ENCODE results near the gene RBM23.
"Not testable (repeated sequence)": the region's sequence is repeated elsewhere in the genome, so short reads cannot be mapped to it uniquely, and the experiment has no call there.

Gene RBM23

GRCh38 chr14:22962061-22962676 lies 43.2 kb upstream of the RBM23 start:
- Histone ChIP-seq H3K9me3 (ENCODE audit: low read length) (no peaks in the 10 kb centered on the region), H3K9ac (ENCODE audit: low read length) (no peak overlapping the region), H3K4me2 (ENCODE audit: low read length) (no peak overlapping the region), H3K36me3 (ENCODE audit: insufficient read depth, low read length) (no peaks in the 10 kb centered on the region; the same call in 1 of the 2 replicates), H4K20me1 (ENCODE audit: insufficient read depth, low read length) (no peaks in the 10 kb centered on the region), H3K79me2 (ENCODE audit: insufficient read depth, low read length) (no peaks in the 10 kb centered on the region), H2AFZ (ENCODE audit: low read length) (no peak overlapping the region), H3K4me1 (ENCODE audit: insufficient read depth, low read length, severe bottlenecking) (no peaks in the 10 kb centered on the region), H3F3A (ENCODE audit: insufficient read depth, low read length) (no peaks in the 10 kb centered on the region), H3K9me2 (ENCODE audit: low read depth, low read length) (no peaks in the 10 kb centered on the region), H3K27me3 (ENCODE audit: insufficient read depth, low read length) (no peaks in the 10 kb centered on the region), H3K4me3 (ENCODE audit: low read depth, low read length, poor library complexity, severe bottlenecking) (no peak overlapping the region), H3K27ac (ENCODE audit: low read depth, low read length, poor library complexity, severe bottlenecking) (no peak overlapping the region)
- no peak for TF ChIP-seq EZH2 (IDR thresholded peaks at IDR 0.05; ENCODE audit: borderline replicate concordance, low read length)
- no peak for TF ChIP-seq CTCF (IDR thresholded peaks at IDR 0.05; ENCODE audit: low read length)

- H3K4me1 ChIP-seq (ENCODE audit: insufficient read depth, low read length, severe bottlenecking), result peaks cover 12% of the 10 kb centered on the region
- H2AFZ ChIP-seq (ENCODE audit: low read length), result no peak overlapping the region
- no peaks in the 10 kb centered on the region for H3K9me3 ChIP-seq (ENCODE audit: low read length)
- no peak for TF ChIP-seq EZH2 (IDR thresholded peaks at IDR 0.05; ENCODE audit: borderline replicate concordance, low read length)
- TF ChIP-seq CTCF (IDR thresholded peaks at IDR 0.05; ENCODE audit: low read length), result no peak
- peak overlapping the region; percentile 87 for H3K4me2 ChIP-seq (ENCODE audit: low read length)
- peaks cover 22% of the 10 kb centered on the region; the same call in 1 of the 2 replicates for H3K36me3 ChIP-seq (ENCODE audit: insufficient read depth, low read length)
- peak overlapping the region; percentile 67 for H3K27ac ChIP-seq (ENCODE audit: low read depth, low read length, poor library complexity, severe bottlenecking)
- H3K27me3 ChIP-seq (ENCODE audit: insufficient read depth, low read length), result no peaks in the 10 kb centered on the region
- peak overlapping the region; percentile 87 for H3K9ac ChIP-seq (ENCODE audit: low read length)
- H4K20me1 ChIP-seq (ENCODE audit: insufficient read depth, low read length), result no peaks in the 10 kb centered on the region
- 0 out of 2 replicates have a peak, but pooled peaks cover 4% of the 10 kb centered on the region for H3F3A ChIP-seq (ENCODE audit: insufficient read depth, low read length)
- H3K4me3 ChIP-seq (ENCODE audit: low read depth, low read length, poor library complexity, severe bottlenecking), result peak overlapping the region; percentile 75
- H3K9me2 ChIP-seq (ENCODE audit: low read depth, low read length), result no peaks in the 10 kb centered on the region
- H3K79me2 ChIP-seq (ENCODE audit: insufficient read depth, low read length), result no peaks in the 10 kb centered on the region
These were observed 37.0 kb upstream of the RBM23 start for GRCh38 chr14:22955702-22956569.

- Histone ChIP-seq H3K9ac (ENCODE audit: low read length) (no peak overlapping the region), H3K9me3 (ENCODE audit: low read length) (no peaks in the 10 kb centered on the region), H3K79me2 (ENCODE audit: insufficient read depth, low read length) (no peaks in the 10 kb centered on the region), H3K9me2 (ENCODE audit: low read depth, low read length) (no peaks in the 10 kb centered on the region), H3K27ac (ENCODE audit: low read depth, low read length, poor library complexity, severe bottlenecking) (no peak overlapping the region), H2AFZ (ENCODE audit: low read length) (no peak overlapping the region), H3K4me1 (ENCODE audit: insufficient read depth, low read length, severe bottlenecking) (peaks cover 12% of the 10 kb centered on the region), H4K20me1 (ENCODE audit: insufficient read depth, low read length) (no peaks in the 10 kb centered on the region), H3K27me3 (ENCODE audit: insufficient read depth, low read length) (no peaks in the 10 kb centered on the region), H3K4me2 (ENCODE audit: low read length) (no peak overlapping the region), H3F3A (ENCODE audit: insufficient read depth, low read length) (0 out of 2 replicates have a peak, but pooled peaks cover 4% of the 10 kb centered on the region), H3K36me3 (ENCODE audit: insufficient read depth, low read length) (peaks cover 38% of the 10 kb centered on the region), H3K4me3 (ENCODE audit: low read depth, low read length, poor library complexity, severe bottlenecking) (no peak overlapping the region)
- TF ChIP-seq EZH2 (IDR thresholded peaks at IDR 0.05; ENCODE audit: borderline replicate concordance, low read length), result no peak
- no peak for TF ChIP-seq CTCF (IDR thresholded peaks at IDR 0.05; ENCODE audit: low read length)
These were observed 33.5 kb upstream of the RBM23 start for GRCh38 chr14:22952418-22952817.

- H3K79me2 ChIP-seq (ENCODE audit: insufficient read depth, low read length); H3K4me3 ChIP-seq (ENCODE audit: low read depth, low read length, poor library complexity, severe bottlenecking); H4K20me1 ChIP-seq (ENCODE audit: insufficient read depth, low read length); H2AFZ ChIP-seq (ENCODE audit: low read length); H3K27ac ChIP-seq (ENCODE audit: low read depth, low read length, poor library complexity, severe bottlenecking); H3K9me2 ChIP-seq (ENCODE audit: low read depth, low read length); H3F3A ChIP-seq (ENCODE audit: insufficient read depth, low read length); H3K9ac ChIP-seq (ENCODE audit: low read length); H3K27me3 ChIP-seq (ENCODE audit: insufficient read depth, low read length); H3K9me3 ChIP-seq (ENCODE audit: low read length); H3K4me2 ChIP-seq (ENCODE audit: low read length): not testable (repeated sequence)
- H3K4me1 ChIP-seq (ENCODE audit: insufficient read depth, low read length, severe bottlenecking), result peaks cover 12% of the 10 kb centered on the region
- peaks cover 44% of the 10 kb centered on the region for H3K36me3 ChIP-seq (ENCODE audit: insufficient read depth, low read length)
These were observed 32.8 kb upstream of the RBM23 start for GRCh38 chr14:22951795-22952194.
